HG03025 (cell line): ENCODE data around the gene TRABD2A.

ENCODE experiments used
- ATAC-seq: cut with Tn5 transposase; IDR thresholded peaks from one replicate; pipeline ENCODE4 v1.9.1; 2021; ENCODE audit warnings: mild to moderate bottlenecking, moderate library complexity; ENCODE audit not compliant: unreplicated experiment, low FRiP score

The TRABD2A gene

DNA sequence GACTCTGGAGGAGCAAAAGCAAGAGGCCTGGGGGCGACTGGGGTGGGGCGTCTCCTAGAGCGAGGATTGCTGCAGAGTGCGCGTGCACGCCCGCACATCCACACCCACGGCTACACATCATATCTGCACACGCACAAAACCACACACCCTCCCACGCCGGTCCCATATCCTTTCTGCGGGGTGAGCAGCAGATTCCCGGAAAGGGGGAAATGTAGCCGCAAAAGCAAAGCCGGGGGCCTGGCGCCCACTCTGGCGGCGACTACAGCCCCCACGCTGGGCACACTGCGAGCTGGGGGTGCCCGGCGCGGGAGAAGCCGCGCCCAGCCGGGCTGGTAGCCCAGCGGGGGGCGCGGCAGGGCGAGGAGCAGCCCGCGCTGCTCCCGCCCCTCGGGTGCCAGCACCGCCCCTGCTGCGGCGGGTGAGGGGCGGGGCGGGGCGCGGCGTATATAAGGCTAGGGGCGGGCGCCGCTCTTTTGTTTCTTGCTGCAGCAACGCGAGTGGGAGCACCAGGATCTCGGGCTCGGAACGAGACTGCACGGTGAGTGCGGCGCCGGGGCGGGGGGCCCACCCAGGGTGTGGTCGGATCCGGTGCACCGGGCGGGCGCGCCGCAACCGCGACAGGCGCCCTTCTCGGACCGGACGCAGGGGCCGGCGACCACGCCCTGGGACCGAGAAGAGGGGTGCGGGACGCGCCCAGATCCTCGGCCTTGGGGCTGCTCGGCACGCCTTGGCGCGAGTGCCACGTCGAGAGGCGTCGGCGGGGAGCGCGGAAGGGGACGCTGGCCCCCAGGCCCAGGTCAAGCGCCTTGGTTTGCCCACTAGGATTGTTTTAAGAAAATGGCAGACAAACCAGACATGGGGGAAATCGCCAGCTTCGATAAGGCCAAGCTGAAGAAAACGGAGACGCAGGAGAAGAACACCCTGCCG lies 24.6 kb upstream of the TRABD2A start, which contains the start of gene TMSB10:
TSS of gene TMSB10 (plus strand) at position 476 of the 927 bp plus-strand sequence.
- peak; percentile 54 for ATAC-seq

DNA sequence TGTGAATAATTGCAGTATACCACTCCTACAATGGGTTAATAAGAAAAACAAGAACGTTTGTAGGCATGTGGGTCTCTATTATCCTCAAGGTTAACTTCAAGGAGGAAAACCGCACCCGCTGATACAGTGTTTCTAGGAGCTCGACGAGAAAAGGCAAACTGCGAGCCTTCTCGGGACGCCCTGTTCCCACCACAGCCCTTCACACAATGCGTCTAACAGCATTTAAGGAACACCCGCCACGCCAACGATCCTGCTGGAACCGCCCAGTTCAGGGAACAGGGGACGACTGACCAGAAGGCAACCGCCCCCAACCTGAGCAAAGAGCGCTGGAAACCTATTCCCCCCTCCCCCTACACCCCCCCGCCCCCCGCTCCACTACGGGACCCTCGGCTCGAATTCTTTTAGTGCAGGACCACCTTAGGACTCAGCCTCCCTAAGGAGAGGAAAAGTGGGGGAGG lies 23.9 kb upstream of the TRABD2A start:
- ATAC-seq = no peak

DNA sequence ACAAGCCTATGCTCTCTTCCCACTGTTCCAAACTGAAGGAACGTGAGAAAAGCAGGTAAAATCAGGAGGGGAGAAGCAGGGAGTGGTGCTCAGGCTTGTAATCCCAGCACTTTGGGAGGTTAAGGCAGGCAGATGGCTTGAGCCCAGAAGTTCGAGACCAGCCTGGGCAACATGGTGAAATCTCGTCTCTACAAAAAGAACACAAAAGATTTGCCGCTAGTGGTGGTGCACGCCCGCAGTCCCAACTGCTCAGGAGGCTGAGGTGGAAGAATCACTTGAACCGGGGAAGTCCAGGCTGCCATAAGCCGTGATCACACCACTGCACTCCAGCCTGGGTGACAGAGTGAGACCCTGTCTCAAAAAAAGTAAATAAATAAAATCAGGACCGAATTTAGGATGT lies 23.3 kb upstream of the TRABD2A start:
- no peak for ATAC-seq

DNA sequence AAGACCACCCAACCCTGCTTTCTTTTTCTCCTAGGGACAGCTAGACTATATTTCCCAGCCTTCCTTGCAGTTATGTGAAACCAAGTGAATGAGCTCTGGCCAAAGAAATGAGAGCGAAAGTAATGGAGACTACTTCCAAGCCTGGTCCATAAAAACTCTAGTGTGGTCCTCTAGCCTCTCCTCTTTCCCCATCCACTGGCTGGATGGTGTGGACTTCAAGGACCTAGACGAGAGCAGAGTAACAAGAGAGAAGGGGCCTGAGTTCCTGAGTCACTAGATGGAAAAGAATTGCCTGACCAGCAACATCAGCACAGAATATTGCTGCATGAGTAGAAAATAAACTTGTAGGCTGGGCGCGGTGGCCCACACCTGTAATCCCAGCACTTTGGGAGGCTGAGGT lies 21.6 kb upstream of the TRABD2A start:
- no peak for ATAC-seq

DNA sequence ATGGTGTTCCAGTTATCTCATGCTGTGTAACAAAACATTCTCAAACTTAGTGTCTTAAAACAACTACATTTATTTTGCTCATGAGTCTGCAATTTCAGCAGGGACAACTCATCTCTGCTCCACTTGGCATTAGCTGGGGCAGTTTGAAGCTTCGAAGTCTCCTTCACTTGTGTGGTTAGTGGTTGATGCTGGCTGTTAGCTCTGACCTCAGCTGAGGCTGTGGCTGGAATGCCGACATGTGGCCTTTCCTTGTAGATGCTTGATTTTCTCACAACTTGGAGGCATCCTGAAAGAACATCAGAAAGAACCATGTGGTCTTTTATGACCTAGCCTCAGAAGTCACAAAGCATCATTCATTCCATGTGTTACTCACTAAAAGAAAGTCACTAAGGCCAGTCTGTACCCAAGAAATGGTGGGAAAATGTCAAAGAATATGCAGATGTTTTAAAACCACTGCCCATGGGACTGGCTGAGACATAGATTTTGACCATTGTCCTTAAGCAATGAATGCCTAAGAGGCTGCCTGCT lies 20.8 kb upstream of the TRABD2A start:
- no peak for ATAC-seq

DNA sequence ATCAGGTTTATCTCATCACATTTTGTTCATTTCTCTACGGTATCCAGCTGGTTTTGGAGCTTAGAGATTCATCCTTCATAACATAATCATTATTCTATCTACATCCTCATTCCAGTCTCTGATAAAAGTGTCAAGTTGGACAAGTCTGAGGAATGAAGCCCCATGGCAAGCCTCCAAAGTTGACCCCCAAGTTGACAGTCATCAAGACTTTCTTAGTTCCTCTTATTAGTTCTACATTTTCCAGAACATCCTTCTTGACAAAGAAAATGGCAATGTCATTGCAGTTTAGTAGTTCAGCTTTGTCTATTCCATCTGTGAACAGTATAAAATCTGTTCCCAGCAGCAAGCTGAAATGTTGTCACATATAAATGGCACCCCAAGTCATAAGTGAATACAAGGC lies 20.1 kb upstream of the TRABD2A start:
- ATAC-seq = no peak

DNA sequence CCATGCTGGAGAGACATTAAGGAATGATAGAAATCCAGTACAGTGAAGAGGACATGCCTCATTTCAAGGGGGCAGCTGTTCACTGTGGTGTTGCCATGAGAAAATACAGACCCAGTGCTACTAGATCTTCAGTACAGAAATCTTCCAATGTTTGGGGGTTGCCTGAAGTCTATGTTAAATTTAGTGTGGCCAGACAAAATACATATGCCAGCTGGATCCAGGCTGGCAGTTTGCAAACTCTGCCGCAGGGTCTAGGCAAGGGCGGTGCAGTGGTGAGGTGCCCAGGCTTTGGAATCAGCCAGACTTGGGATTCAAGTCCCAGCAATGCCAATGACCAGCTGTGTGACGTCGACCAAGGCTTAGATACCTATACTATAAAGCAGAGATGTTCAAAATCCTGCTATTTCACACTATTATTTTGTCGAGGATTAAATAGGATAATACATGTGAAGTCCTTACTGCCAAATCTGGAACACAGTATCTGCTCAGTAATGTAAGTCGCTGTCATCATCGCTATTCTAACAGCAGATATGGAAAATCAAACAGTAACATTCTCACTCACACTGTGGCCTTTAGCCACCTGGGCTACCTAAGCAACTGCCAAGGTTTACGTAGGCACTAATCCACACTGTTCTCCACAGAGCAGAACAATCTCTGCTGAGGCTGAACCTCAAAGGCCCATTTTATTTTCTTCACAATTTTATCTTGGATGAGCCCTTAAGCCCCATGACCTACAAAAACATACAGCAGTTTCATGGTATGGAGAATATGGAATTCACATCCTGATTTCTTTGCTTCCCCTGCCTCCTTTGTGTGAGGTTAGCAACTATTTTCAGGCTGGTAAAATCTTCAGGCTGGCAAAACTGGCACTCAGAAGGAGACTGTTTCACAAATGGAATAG lies 18.7 kb upstream of the TRABD2A start:
- no peak for ATAC-seq

DNA sequence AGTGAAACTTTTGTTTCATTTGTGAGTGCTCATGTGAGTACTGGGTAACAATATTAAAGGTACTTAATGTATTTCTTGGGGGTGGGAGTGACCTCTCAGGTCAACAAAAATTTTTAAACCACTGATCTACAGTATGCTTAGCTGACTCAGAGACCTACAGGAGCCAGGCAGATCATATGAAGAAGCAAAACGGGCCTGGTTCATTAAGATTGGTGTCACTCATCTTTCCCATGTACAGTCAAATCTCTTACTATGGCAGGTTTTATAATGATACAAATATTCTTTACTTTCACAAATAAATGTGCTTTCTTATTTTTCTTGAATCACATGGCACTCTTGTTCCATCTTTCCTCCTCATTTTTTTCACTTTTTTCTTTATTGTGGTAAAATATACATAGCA lies 16.9 kb upstream of the TRABD2A start:
- no peak for ATAC-seq

DNA sequence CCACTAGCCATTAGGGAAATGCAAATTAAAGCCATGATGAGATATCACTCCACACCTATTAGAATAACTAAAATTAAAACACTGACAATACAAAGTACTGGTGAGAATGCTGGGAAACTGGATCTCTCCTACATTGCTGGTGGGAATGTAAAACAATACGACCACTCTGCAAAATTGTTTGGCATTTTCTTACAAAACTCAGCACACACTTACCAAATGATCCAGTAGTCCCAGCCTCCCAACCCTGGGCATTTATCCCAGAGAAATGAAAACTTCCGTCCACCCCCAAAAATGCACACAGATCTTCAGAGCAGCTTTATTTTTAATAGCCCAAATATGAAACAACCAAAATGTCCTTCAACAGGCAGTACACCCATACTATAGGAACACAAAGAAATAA lies 15.7 kb upstream of the TRABD2A start:
- no peak for ATAC-seq

DNA sequence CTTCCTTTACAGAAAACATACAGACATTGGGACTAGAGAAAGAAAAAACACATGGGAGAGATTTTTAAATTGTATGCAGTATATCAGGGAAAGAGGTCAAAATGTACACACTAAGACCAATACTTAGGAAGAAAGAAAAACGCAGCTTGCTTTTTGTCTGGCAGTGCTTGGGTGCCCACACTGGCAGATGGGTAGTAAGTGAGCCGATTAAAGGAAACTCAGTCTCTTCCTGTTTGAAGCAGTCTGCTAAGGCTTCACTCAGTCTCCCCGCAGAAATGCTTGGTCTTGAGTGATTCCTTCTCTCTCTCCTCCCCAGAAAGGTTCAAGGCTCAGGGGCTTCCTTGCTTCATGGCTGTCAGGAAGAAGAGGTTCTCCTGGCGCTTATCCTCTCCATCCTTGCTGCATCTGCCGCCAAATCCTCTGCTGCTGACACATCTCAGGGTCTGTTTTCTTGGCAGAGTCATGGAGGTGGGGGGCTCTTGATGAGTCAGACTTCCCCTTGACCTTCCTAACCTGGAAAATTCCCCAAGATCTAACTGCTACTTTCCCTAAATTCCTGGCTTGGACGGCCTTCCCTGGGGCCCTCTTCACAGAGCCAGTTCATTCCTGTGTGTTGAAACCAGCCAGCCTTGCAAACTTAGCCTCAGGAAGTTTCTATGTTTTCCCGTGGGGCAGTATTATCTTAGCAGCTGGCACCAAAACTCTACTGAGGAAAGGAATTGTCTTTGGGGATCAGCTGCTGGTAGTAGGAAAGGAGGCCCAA lies 14.1 kb upstream of the TRABD2A start:
- ATAC-seq = no peak

DNA sequence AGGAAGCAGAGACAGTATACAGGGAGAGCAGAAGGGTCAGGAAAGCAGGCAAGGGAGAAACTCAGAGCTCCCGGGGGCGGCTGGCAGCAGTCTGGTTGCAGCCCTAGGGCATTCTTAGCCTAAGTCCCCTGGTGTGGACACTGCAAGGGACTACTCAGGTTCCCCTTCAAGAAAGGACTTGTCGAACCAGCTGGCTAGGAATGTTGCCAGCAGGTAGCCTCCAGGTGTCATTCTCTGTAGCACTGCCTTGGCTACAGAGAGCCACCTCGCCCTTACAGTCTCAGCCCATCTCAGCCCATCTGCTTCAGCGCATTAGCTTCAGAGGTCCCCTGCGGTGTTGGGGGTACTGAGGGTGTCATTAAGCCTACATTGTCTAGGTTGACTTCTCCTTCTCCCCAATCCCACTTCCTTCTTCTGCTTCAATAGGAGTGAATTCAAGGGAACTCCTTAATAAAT lies 13.3 kb upstream of the TRABD2A start:
- no peak for ATAC-seq

DNA sequence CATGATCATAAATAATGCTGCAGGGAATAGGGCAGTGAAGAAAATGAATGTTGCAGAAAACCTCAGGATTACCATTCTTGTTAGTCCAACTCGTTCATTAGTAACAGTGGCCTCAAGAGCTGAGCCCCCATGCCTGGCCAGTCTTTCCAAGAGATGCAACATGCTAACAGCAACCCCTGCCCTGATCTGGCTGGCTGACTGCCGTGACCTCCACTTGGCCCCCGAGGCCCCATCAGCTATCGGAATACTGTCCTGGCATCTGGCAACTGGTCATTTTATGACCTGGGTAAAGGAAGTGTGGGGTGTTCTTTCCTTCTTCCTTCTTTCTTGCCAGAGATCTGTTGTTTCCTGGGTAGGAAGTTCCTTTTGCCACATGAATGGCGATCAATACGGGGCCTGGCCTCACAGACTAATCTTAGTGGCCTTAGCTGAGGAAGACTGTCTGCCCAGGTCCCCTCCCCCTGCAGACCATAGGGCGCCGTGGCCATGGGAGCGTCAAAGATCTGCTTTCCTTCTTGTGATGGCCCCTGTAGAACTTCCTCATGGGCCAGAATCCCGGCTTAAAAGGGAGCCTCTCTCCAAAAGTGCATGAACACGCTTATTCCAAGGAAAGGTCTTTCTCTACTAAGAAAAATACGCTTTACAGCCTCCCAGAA lies 10.6 kb upstream of the TRABD2A start:
- ATAC-seq = no peak

DNA sequence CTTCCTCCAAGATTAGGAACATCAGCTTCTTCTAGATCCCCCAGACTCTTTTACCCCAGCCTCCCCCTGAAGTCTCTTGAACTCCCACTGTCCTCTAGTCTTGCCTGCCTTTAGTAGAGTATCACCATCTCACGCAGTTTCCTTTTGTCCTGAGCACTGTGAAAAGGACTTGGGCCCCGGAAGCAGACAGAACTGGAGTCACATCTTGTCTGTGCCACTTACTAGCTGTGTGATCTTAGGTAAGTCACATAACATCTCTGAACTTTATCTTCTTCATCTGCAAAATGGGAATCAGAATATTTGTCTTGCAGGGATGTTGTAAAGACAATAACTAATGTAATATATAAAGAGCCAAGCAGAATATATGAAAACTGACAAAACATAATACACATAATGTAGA lies 8.4 kb upstream of the TRABD2A start:
- peak; percentile 10 for ATAC-seq

DNA sequence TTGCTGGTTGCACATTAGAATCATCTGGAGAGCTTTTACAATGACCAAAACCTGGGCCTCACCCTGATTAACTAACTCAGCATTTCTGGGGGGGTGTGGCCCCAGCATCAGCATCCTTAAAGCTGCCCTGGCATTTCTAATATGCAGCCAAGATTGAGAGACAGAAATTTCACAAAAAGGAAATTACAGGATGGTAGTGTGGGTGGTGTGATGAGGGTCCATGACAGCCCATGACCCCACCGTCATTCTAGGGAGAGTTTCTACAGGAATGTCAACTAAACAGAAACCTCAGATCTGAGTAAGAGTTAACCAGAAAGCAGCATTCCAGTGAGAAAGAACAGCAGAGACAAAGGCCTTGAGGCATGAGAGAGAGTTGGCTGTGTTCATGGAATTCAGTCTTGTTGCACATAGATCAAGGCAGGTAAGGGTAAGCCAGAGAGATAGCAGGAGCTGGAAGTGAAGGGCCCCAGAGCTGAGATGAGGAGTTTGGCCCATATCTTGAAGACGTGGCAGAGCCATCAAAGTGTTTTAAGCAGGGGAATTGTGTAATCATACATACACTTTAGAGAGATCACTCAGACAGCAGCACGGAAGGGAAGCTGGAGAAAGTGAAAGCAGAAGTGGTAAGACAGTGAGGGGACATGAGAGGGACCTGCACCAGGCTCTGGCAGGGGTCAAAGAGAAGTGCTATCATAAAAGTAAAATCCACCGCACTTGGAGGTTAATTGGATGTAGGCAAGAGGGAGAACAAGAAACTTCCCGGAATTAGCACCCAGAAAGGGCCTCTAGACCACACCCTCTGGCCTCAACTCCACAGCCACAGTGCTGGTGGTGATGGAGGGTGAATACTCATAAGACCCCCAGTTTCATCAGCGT lies 7.8 kb upstream of the TRABD2A start:
- peak; percentile 96 for ATAC-seq

DNA sequence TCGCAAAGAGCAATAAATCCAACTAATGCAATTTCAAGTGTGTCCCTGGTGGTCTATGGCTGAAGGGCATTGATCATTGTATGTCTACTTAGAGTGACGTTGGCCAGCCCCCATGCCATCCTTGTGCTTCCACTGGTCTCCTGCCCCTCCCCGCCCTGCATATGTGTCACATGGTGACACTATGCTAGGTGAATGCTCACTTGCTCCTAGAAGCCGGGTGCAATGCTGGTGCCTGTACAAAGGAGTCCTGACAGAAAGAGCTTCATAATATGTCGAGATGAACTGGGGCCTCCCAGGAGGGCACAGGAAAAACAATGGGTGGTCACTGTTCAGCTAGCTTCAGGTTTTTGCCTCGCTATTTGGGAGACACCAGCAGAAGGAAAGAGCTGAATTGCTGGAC lies 5.9 kb upstream of the TRABD2A start:
- no peak for ATAC-seq

DNA sequence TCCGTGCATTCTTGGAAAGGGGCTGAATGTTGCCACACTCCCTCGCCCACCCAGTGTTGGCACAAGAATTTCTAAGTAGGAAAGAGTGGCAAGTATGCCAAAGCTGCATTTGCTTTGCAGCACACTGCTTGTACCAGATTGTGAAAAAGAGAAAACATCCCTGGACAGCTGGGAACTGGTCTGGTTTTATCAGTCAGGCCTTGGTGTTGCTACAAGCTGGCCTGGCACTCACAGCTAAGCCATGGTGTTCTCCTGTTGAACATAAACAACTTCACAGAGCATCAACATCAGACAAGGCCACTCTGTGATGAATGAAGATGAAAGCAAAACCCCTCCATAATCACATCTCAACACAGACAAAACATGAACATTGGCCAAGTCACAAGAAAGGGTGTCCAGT lies 4.2 kb upstream of the TRABD2A start:
- no peak for ATAC-seq

DNA sequence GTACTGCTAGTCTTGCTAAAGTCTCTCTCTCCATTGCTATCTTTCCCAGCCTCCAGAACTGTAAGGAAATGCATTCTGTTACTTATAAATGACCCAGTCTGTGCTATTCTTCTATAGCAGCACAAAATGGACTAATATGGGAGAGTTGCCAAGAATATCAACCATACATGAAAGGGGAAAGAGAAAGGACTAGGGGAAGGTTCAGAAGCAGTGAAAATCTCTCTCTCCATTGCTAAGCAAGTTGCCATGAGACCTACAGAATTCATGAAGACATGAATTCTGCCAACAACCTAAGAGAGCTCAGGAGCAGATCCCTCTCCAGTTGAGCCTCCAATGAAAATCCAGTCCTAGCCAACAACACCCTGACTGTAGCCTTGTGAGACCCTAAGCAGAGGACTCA lies 3.6 kb upstream of the TRABD2A start:
- no peak for ATAC-seq

DNA sequence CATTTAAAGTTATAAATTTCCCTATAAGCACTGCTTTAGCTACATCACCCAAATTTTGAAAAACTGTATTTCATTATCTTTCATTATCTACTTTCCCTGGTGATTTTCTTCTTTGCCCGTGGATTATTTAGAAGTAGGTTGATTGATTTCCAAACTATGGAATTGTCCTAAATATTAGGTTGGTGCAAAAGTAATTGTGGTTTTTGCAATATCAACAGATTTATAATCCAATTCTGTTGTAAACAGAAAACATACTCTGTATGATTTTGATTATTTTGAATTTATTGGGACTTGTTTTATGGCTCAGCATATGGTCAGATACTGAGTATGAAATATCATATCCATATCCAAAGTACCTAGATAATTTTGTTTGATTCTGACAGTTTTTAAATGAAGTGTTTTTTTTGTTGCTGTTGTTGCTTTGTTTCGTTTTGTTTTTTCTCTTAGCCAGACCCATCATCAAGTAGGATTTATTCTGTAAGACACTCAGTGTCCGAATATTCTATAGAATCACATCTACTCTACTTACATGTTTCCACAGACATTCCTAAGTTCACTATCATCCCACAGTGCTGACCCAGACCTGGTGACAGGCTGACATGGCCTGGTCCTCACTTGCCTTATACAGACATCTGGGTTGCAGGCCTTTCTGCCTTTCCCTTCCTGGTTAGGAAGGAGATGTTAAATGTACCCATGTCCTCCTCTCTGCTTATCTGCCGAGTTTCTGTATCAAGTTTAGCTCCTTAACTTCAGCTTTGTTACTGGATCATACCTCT lies 2.1 kb upstream of the TRABD2A start:
- no peak for ATAC-seq
